Esophagus muscularis mucosa (tissue), 3 donors: Measurements from ENCODE around the gene ASS1.

ENCODE experiments used
- CTCF ChIP-seq, 3 experiments: fragments of 200-600 bp in 2 of 3; fragments of 450-650 bp in 1 of 3; sonication (generic) in 2 of 3; IDR thresholded peaks; one replicate each; pipeline ENCODE4 v1.5.1; 2017 to 2019; ENCODE audit warnings: antibody characterized with exemption in 3 of 3, mild to moderate bottlenecking in 2 of 3, moderate library complexity in 1 of 3
- POLR2A ChIP-seq: fragments of 450-650 bp; IDR thresholded peaks from one replicate; pipeline ENCODE4 v1.6.1; 2017; ENCODE audit warnings: antibody characterized with exemption, moderate library complexity, mild to moderate bottlenecking, low read depth

GRCh38 chr9:130418776-130419175 is 26.0 kb upstream of the ASS1 start:
- TF ChIP-seq CTCF (IDR thresholded peaks at IDR 0.05) = no peak
- TF ChIP-seq POLR2A = no peak
